ENCODE results near the gene KRT33A.

Gene KRT33A

DNA sequence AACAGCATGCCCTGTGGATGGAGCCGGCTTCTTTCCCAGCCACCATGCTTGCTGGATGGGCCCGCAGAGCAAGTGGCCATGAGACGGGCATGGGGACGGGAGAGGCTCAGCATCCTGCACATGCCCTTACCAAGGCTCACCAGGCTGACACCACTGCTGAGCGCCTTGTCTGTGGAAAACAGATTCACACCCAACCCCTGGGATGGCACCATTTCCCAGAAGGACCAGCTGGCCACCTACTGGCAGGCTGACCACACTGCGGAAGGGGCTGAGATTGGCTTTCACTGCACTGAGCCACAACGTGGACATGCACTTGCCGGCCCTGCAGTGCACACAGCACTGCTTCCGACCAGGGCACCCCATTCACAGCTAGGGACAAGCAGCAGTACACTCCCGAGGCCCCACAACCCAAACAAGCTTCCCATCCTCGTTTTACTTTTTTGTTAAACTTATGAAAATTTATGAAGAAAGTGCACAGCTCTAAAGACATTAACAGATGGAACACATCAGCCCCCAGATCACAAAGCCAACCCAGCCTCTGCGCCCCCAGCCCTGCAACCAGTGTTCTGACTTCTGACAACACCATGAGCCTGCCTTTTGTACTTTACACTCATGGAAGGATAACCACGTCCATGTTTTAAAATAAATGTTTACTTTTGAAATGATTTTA is 21.2 kb downstream of the KRT33A start:
- peak; percentile 14 for DNase-seq (ENCODE audit: low read depth)

DNA sequence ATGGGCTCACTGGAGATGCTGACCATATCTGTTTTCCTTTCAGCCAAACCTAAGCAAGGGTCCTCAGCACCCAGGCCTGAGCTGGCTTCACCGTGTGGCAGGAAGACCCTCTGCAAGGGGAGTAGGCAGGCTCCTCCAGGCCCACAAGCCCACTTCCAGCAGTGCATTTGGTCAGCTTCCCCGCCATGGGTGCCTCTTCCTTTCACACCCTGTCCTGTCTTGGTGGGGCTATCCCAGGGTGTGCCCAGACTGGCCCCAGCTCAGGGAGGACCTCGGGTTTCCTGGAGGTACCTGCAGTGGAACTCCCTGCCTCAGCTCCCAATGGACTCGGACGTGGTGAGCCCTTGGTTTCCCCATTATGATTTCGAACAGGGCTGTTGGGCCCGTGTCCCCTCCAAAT is 22.4 kb downstream of the KRT33A start:
- no peak for DNase-seq (ENCODE audit: low read depth)

DNA sequence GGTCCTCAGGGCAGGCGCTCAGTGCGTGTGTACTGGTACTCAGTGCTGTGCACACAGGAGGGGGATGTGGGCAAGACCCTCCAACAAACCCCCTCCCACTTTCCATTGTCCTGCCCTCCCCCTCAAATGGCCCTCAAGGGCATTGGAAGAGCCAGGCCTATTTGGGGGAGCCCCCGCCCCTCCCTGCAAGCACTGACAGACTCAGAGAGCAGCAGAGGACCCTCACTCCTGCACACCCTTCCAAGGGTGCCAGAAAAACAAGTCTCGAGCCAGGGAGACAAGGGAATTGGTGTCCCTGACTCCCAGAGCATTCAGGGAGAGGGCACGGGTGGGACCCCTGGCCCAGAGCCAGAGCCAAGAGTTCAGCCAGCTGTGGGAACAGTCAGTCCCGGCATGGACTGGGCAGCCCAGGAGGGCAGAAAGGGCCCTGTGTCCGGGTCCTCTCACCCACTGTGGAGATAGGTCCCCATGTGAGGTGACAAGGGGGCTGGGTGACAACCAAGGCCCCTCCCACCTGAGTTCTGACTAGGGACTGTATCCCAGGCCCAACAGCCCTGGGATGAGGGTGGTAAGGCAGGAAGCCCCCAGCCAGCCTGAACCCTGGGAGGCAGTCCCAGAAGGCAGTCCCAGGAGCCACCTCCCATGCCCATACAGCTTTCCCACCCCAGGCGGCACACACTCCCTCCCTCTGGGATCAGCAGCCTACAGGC is 23.1 kb downstream of the KRT33A start:
- DNase-seq (ENCODE audit: low read depth) = no peak

DNA sequence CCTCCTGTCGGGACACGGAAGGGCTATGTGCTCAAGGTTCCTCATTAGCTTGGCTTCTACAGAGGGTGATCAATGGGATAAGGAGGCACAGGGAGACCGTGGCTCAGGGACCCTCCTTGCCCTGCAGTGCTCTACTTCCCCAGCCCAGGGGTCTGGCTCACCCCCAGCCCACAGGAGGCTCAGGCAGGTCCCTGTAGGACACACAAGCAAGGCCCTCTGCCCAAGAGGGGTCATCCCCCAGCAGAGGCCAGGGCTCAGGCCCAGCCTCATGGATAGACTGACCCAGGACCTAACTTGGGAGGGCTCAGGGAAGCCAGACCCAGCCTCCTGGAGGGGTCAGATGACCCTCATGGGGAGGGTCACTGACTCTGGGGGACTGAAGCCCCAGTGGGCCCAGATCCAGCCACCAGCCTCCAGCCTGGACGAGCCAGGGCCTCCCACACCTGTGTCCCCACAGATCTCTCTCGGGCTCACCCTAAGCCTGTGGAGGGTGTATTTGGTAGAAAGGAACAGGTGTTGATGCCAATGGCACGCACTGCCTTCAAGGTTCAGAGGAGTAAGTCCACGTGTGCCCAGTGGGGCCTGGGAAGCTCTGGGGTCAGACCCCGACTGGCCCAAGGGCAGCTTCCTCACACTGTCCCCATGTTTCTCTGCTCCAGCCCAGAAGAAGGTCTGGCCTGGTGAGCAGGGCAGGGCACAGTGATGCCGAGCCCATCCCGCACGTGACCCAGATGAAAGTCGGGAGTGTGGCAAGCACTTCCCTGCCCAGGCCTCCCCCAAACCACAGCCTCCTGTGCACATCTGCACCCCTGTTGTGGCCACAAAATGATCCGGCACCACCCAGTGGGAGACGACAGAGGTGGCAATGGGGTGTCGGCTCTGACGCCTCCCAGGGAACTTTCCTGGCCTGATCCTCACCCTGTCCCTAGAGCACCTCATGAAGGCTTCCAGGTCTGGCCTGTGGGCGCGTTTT is 24.2 kb downstream of the KRT33A start:
- no peak for DNase-seq (ENCODE audit: low read depth)

DNA sequence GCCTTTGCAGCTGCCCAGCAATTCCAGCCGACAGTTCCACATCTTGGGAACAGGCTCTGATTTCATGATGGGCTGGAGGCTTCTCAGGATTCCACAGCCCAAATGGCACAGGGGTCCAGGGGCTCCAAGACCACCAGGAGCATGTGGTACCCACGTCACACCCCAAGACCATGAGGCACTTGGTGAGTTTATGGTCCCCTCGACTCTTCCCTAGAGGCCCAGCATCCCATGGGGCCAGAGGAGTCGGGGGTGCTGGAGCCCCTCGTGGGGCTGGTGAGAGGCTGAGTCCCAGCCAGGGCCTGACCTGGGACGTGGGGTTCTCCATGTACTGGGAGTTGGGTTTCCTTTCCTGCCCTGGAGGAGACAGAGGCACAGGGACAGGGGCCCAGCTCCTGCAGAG is 25.0 kb downstream of the KRT33A start:
- no peak for DNase-seq (ENCODE audit: low read depth)

DNA sequence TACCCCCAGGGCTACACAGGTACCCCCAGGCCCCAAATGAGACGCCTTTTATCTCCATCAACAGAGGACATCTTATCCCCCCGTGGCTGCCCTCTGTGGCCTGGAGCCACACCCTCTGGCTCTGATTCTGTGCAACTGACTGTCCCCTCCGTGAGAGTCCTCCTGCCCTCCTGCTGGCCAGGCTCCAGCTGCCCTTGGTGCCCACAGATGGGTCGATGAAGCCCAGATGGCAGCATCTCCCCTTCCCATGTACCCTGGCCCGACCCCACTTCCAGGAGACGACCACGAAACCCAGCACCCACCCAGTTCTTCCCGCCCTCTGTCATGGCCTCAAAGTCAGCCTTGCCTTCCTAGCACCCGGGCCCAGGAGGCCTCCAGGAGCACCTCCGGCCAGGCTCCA is 25.5 kb downstream of the KRT33A start:
- DNase-seq (ENCODE audit: low read depth) = no peak

DNA sequence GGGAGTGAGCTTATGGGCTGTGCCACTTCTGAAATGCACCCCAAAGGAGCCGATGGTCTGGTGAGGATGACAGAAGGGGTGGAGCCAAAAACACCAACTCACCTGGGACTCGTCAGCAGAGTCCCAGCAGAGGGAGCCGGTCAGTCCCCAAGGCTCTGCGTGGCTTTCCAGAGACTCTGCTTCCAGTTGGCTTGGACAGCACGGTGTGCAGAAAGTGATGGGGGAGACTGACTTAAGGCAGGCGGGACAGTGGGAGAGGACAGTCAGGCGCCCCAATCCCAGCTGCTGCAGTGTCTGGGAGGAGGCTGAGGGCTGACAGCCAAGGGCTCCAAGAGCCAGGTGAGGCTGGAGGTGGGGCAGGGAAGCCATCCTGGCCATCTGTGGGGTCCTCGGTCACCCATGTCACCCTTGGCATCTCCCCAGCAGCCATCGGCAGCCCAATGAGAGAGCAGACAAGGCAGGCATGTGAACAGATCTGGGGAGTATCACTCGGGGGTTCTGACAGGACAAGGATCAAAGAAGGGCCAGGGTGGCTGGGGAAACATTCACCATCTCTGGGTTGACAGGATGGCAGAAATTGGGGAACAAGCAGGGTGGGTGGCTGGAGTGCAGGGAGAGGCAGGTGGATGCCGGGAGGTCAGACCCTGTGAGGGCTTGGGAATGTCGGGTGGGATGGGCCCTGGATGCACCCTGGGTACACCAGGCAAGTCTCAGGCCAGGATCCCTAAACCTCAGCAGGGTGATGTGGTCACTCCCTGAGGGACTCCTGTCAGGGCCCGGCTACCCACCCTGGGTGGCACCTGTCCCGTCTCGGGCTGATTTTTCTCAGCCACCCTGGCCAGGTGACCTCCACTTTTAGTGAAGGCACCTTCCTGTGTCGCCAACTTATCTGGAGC is 26.2 kb downstream of the KRT33A start:
- no peak for DNase-seq (ENCODE audit: low read depth)

DNA sequence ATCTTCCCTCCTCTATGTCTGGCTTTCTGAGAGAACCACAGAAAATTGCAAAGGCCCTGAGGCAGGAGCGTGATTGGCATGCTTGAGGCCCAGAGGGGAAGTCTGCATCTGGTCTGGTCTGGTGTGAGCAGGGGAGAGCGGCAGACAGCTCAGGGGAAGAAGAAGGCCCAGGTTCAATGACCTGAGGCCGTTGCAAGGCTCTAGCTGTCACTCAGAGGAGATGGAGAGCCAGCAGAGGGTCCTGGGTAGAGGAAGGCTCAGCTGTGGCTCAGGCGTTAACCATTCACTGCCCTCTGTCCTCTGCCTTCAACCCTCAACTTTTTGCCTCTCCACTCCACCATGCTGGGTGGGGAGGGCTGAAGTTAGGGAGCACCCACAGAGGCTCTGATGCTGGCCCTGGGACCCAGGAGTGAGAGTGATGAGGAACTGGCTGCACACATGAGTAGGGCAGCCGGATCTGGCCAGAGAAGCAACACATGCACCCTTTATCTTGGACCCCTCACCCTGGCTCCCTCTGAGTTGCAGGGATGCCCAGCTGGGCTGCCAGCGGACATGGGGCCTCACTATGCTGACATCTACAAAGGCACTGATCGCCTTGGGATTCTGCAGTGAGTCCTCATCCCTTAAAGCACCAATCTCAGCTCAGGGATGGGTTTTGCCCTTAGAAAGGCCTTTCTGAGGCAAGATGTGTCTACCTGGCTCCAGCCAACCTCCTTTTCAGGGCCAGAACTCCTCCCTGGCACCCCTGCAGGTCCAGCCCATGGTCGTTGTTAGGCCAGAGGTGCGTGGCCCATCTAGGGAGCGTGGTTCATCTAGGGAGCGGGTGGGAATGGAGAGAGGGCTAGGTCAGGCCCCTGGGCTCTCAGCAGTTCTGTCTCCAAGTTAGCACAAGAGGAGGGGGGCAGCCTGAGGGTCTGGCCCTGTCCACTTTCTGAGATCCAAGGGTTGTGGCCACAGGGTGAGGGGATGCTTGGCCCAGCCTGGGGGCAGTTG is 27.4 kb downstream of the KRT33A start:
- DNase-seq (ENCODE audit: low read depth) = no peak

DNA sequence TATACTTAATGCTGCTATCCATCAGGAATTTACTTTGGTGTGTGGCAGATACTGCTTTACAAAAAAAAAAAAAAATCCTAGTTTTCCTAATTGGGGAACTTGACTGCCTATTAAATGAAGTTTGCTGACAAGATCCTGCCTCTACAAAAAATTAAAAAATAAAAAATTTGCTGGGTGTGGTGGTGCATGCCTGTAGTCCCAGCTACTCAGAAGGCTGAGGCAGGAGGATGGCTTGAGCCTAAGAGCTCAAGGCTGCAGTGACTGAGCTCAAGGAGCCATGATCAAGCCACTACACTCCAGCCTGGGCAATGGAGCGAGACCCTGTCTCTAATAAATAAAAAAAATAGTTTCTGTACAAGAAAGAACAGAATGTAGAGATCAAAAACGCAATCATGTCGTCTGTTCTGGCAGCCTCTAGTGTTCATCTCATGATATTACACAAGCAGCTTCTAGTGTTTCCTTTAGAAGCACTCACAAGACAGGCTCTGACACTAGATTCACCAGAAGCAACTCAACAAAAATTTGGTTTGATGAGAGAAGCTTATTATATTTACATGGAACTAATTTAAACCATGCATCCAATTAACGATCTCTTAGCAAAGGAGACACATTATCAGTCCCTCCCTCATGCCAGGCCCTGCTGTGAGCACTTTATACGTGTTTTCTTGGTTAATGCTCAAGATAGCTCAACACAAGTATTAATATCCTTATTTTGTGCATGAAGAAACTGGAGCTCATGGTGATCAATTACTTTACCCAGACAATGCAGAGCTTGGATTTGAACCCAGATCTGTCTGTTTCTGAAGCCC is 28.3 kb downstream of the KRT33A start:
- peak; percentile 33 for DNase-seq (ENCODE audit: low read depth)

DNA sequence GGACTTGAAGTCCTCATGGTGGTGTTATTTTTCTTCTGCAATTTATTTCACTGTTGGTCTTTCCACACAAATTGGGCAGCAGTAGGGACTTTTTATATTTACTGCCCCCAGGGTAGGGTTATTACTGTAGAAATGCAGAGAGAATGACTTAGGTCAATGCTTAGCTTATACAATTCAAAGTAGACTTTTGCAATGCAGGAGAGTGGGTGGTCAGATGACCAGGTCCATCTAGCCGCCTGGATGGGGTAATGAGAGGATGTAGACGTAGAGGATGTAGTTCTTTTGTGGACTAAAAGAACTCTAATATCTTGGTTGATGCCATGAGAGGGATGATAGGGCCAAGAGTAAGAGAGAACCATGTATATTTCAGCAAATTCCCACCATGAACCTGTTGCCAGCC is 32.4 kb downstream of the KRT33A start:
- no peak for DNase-seq (ENCODE audit: low read depth)

DNA sequence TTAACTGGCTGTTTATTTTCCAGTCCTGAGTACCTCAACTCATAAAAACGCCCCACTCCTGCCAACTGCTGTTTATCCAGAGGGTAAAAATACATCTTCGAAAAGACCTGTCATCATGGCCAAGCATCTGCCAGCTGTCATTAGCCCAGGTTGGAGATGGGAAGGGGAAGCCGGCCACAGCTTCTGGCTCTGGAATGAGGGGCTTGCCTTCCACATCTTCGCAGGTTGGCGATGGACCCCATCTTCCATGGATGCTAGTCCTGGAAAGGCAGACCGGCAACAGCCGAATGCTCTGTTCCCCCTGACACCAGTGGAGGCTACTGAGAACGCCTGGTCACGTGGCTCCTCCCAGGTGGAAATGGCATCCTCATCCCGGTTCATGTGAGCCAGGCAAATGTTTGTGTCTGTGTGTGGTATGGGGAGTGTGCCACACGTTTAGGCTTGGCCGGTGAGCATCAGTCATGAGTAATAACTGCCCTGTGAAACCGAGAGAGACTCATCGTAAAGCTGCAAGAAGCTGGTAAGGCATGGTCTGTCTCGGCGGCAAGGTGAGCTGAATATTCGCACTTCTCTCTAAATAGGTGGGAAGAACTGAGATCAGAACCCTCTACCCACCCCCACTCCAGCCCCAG is 34.7 kb downstream of the KRT33A start:
- no peak for DNase-seq (ENCODE audit: low read depth)

DNA sequence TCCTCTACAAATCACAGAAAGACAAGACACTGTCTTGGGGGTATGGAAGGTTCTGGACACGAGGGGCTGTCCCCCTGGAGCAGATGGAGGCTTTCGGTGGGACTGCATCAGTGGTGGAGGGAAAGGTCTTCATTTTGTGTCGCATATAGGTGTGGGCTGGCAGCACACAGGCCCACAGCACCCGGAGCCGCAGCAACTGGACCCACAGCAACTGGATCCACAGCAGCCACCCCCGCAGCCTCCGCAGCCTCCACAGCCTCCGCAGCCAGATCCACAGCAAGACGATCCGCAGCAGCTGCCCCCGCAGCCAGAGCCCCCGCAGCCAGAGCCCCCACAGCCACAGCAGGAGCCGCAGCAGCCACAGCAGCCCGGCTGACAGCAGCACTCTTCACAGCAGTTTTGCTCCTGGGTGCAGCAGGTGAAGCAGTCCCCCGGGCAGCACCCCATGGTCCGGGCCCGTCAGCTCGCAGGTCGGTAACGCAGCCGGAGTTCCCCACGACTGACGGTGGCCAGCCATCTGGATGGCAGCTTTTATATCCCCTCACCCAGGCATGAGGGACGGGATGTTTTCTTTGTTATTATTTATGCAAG is 35.3 kb downstream of the KRT33A start, which contains the start of gene KRTAP17-1:
KRTAP17-1 (minus strand) TSS at position 507 of the 591 bp plus-strand sequence; CDS start at position 447, 60 bp downstream.
- no peak for DNase-seq (ENCODE audit: low read depth)

DNA sequence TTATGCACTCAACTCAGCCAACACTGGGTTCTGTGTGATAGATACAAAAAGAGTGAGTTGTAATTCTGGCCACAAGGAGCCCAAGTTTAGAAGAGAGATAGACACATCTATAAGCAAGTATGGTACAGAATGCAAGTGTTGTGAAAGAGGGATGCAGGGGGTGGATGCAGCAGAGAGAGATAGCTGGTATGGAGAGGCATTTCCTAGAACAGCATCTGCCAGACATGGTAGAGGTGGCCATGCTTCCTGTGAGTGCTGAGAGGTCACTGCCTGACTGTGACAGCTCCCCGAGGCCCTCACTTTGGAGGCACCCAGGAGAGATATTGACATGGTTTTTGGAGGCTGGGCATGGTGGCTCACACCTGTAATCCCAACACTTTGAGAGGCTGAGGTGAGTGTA is 39.5 kb downstream of the KRT33A start:
- DNase-seq (ENCODE audit: low read depth) = no peak

DNA sequence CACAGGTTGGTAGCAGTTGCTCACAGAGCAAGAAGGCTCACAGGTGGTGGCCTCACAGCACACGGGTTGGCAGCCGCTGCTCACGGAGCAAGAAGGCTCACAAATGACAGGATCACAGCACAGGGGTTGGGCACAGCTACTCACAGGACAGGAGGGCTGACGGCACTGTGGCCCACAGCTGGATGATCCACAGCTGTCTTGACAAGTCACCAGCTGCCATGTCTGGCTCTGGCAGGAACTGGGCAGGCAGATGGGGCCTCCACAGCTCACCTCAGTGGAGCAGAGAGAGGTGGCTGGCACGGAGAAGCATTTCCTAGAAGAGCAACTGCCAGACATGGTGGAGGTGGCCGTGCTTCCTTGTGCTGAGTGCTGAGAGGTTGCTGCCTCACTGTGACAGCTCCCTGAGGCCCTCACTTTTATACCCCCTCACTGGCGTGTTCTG is 41.7 kb downstream of the KRT33A start, which contains the start of gene KRTAP16-1:
KRTAP16-1 (minus strand) TSS at position 392 of the 442 bp plus-strand sequence; CDS start at position 336, 56 bp downstream.
- no peak for DNase-seq (ENCODE audit: low read depth)

DNA sequence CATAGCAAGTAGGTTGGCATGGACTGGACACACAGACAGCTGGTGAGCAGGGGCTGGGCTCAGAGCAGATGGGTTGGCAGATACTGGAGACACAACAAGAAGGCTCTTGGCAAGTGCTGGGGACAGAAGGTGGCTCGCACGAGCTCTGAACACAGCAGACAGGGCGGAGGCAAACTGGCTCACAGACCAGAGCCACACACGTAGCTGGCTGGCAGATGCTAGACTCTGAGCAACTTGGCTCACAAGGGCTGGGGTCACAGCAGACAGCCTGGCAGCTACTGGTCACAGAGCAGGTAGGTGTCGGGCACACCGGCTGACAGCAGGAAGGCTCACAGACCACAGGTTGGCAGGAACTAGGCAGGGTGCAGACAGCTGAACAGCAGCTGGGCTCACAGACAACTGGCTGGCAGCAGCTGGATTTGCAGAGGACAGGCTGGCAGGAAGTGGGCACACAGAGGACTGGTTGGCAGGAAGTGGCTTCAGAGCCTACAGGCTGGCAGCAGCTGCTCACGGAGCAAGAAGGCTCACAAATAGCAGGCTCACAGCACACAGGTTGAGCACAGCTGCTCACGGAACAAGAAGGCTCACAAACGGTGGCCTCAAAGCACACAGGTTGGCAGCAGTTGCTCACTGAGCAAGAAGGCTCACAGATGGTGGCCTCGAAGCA is 42.2 kb downstream of the KRT33A start:
- no peak for DNase-seq (ENCODE audit: low read depth)

DNA sequence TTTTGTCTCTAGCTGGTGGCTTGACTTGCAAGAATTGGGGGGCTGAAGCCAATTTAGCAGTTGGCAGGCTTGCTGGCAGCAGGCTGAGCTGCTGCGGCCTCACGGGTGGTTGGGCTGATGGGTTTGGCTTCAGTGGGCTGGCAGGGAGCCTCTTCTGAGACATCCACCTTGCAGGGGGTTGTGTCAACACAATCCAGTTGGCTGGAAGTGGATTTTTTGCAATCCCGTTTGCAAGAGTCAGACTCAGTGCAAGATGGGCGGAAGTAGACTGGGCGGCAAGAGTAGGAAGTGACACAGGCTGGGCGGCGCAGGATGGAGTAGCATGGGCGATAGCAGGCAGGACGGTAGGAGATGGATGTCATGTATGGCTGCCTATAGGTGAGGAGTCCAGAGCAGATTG is 43.0 kb downstream of the KRT33A start:
- no peak for DNase-seq (ENCODE audit: low read depth)

DNA sequence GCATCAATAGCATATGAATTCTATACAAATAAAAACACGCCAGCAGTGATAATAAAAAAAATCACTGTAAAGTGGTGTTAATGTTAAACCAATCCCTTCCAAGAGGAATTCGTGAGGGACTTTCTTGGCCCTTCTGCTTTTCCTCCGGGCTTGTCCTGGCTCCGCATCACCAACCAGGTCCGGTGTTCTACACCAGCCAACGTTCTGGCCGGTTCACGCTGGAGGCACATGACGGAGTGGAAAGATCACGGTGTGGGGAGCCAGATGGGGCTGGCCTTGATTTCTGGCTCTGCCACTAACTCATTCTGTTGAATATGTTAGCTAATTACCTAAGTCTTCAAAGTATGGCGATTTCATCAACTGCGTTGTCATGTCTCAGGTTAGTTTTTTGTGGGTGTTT is 46.5 kb downstream of the KRT33A start:
- no peak for DNase-seq (ENCODE audit: low read depth)

DNA sequence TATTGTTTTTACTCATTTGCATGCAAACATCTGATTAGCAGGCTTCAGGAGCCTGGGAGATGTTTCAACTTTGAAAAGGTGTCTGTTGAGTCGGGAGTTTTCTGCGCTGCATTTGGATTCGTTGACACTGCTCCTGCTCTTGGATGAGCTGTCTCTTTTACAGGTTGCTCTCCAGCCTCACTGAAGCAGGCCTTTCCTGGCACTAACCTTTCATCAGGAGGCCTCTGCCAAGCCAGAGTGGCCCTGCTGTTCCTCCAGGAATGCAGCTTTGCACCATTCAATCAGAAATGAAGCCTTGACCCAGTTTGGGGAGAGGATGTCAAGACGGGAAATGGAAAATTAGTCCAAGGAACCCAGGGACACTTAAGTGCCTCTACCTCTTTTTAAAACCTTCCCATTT is 47.6 kb downstream of the KRT33A start:
- no peak for DNase-seq (ENCODE audit: low read depth)

Measured in HS-5 (cell line).